ENCODE measurements around the gene EPHA6. TPM values are rescaled to one million over a fixed set of nuclear protein-coding genes. Genes with fewer than 3 reads are reported as not detected.

The EPHA6 gene
- total and polyA plus RNA-seq, 9 of the 15 experiments (the other 6 are each of a cell fraction or from before 2014, with no cell fraction given) = not detected

- no peak for TF ChIP-seq SMAD1 (IDR thresholded peaks at IDR 0.05; ENCODE audit: low read depth, low read length, partially characterized antibody)
- TF ChIP-seq CBFA2T2 (conservative IDR thresholded peaks at IDR 0.05) = no peak
These were observed 416.1 kb downstream of the EPHA6 start (continued) for GRCh38 chr3:97230486-97230885.

GRCh38 chr3:97232393-97233034 lies 418.1 kb downstream of the EPHA6 start:
- no peak for ATAC-seq
- no peak overlapping the region for H3K4me3 ChIP-seq
- H3K9ac ChIP-seq (ENCODE audit: insufficient read depth in 1 of 2, low read depth in 2 of 2, low read length in 2 of 2) = no peak overlapping the region
- in situ Hi-C loops (cut with MboI) (no loop called here), intact Hi-C loops (cut with micrococcal nuclease) (no loop called here)
- H3K4me1 ChIP-seq (replicated peaks in 1 of 2; ENCODE audit: control insufficient read depth in 2 of 2, insufficient read depth in 2 of 2, low read length in 2 of 2) = no peaks in the 10 kb centered on the region
- no peak overlapping the region for H3K27ac ChIP-seq (ENCODE audit: extremely low read depth, low read depth, low read length)
- no peaks in the 10 kb centered on the region for H3K9me3 ChIP-seq (replicated peaks; ENCODE audit: control insufficient read depth, insufficient read depth, low read depth, low read length)
- no peaks in the 10 kb centered on the region for H3K27me3 ChIP-seq (ENCODE audit: control insufficient read depth in 2 of 2, insufficient read depth in 2 of 2, low read length in 2 of 2)
- no peaks in the 10 kb centered on the region for H4K20me1 ChIP-seq (replicated peaks; ENCODE audit: control insufficient read depth, insufficient read depth, low read length)
- ChIA-PET POLR2A (no interaction called here), CTCF (ENCODE audit: low intra/inter-chr PET ratio) (no interaction called here)
- FAIRE-seq = no peak
- no peak overlapping the region for H3K4me2 ChIP-seq (ENCODE audit: insufficient read depth, low read length)
- DNase-seq (ENCODE audit: extremely low read depth in 1 of 4, low spot score in 3 of 4) = no peak
- no peaks in the 10 kb centered on the region for H3K79me2 ChIP-seq (ENCODE audit: control insufficient read depth, insufficient read depth, low read length)
- 0% methylated on average over 5 of the region's 5 CpGs for WGBS (ENCODE audit: insufficient coverage, low coverage, missing lambda C conversion rate)
- no peaks in the 10 kb centered on the region for H3K36me3 ChIP-seq (ENCODE audit: control insufficient read depth, insufficient read depth, low read length)
- H2AFZ ChIP-seq (ENCODE audit: low read depth, low read length) = no peak overlapping the region
- BruUV-seq (replicated peaks) = no TSS peak
- H3K9me1 ChIP-seq (ENCODE audit: control insufficient read depth, insufficient read depth, low read length) = no peaks in the 10 kb centered on the region
- TF ChIP-seq GTF2E2 (tag; IDR thresholded peaks at IDR 0.05) (no peak), SUPT5H (IDR thresholded peaks at IDR 0.05) (no peak), ZNF41 (CRISPR knock-in tag; conservative IDR thresholded peaks at IDR 0.05) (no peak), CBX1 (IDR thresholded peaks at IDR 0.05; ENCODE audit: low read depth) (no peak), CHD2 (IDR thresholded peaks at IDR 0.05; ENCODE audit: low read depth, low read length) (no peak), CHCHD3 (CRISPR knock-in tag; IDR thresholded peaks at IDR 0.05) (no peak), E2F3 (CRISPR knock-in tag; IDR thresholded peaks at IDR 0.05) (no peak), LARP7 (IDR thresholded peaks at IDR 0.05) (no peak), ZNF77 (CRISPR knock-in tag; IDR thresholded peaks at IDR 0.05) (no peak), PURB (CRISPR knock-in tag; IDR thresholded peaks at IDR 0.05; ENCODE audit: low read depth) (no peak), ZNF212 (CRISPR knock-in tag; IDR thresholded peaks at IDR 0.05) (no peak)
- TF ChIP-seq, protein P1, sequence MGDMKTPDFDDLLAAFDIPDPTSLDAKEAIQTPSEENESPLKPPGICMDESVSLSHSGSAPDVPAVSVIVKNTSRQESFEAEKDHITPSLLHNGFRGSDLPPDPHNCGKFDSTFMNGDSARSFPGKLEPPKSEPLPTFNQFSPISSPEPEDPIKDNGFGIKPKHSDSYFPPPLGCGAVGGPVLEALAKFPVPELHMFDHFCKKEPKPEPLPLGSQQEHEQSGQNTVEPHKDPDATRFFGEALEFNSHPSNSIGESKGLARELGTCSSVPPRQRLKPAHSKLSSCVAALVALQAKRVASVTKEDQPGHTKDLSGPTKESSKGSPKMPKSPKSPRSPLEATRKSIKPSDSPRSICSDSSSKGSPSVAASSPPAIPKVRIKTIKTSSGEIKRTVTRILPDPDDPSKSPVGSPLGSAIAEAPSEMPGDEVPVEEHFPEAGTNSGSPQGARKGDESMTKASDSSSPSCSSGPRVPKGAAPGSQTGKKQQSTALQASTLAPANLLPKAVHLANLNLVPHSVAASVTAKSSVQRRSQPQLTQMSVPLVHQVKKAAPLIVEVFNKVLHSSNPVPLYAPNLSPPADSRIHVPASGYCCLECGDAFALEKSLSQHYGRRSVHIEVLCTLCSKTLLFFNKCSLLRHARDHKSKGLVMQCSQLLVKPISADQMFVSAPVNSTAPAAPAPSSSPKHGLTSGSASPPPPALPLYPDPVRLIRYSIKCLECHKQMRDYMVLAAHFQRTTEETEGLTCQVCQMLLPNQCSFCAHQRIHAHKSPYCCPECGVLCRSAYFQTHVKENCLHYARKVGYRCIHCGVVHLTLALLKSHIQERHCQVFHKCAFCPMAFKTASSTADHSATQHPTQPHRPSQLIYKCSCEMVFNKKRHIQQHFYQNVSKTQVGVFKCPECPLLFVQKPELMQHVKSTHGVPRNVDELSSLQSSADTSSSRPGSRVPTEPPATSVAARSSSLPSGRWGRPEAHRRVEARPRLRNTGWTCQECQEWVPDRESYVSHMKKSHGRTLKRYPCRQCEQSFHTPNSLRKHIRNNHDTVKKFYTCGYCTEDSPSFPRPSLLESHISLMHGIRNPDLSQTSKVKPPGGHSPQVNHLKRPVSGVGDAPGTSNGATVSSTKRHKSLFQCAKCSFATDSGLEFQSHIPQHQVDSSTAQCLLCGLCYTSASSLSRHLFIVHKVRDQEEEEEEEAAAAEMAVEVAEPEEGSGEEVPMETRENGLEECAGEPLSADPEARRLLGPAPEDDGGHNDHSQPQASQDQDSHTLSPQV (IDR thresholded peaks at IDR 0.05) = no peak
- TF ChIP-seq, protein P2, sequence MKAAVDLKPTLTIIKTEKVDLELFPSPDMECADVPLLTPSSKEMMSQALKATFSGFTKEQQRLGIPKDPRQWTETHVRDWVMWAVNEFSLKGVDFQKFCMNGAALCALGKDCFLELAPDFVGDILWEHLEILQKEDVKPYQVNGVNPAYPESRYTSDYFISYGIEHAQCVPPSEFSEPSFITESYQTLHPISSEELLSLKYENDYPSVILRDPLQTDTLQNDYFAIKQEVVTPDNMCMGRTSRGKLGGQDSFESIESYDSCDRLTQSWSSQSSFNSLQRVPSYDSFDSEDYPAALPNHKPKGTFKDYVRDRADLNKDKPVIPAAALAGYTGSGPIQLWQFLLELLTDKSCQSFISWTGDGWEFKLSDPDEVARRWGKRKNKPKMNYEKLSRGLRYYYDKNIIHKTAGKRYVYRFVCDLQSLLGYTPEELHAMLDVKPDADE (conservative IDR thresholded peaks at IDR 0.05; ENCODE audit: control insufficient read depth, low read depth, low read length) = no peak
- TF ChIP-seq, protein P3, sequence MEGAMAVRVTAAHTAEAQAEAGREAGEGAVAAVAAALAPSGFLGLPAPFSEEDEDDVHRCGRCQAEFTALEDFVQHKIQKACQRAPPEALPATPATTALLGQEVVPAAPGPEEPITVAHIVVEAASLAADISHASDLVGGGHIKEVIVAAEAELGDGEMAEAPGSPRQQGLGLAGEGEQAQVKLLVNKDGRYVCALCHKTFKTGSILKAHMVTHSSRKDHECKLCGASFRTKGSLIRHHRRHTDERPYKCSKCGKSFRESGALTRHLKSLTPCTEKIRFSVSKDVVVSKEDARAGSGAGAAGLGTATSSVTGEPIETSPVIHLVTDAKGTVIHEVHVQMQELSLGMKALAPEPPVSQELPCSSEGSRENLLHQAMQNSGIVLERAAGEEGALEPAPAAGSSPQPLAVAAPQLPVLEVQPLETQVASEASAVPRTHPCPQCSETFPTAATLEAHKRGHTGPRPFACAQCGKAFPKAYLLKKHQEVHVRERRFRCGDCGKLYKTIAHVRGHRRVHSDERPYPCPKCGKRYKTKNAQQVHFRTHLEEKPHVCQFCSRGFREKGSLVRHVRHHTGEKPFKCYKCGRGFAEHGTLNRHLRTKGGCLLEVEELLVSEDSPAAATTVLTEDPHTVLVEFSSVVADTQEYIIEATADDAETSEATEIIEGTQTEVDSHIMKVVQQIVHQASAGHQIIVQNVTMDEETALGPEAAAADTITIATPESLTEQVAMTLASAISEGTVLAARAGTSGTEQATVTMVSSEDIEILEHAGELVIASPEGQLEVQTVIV (CRISPR knock-in tag; IDR thresholded peaks at IDR 0.05; ENCODE audit: borderline replicate concordance) = no peak

Data from K562 (cell line).